Measurements from ENCODE around the gene SPACA7.

GRCh38 chr13:112391746-112392145, 15.6 kb downstream of the SPACA7 start:
- no peak for TF ChIP-seq CTCF (IDR thresholded peaks at IDR 0.05; ENCODE audit: insufficient read depth, low read length, poor library complexity, severe bottlenecking)
- TF ChIP-seq EZH2phosphoT487 (conservative IDR thresholded peaks at IDR 0.05; ENCODE audit: low read length), result no peak

All from SU-DHL-6 (cell line).